Measurements from ENCODE around the gene SNX33. TPM values are rescaled to one million over a fixed set of nuclear protein-coding genes. Genes with fewer than 3 reads are reported as not detected.

The SNX33 gene
- total RNA-seq, 1 donor from 2014 or later: 29.3 TPM

DNA sequence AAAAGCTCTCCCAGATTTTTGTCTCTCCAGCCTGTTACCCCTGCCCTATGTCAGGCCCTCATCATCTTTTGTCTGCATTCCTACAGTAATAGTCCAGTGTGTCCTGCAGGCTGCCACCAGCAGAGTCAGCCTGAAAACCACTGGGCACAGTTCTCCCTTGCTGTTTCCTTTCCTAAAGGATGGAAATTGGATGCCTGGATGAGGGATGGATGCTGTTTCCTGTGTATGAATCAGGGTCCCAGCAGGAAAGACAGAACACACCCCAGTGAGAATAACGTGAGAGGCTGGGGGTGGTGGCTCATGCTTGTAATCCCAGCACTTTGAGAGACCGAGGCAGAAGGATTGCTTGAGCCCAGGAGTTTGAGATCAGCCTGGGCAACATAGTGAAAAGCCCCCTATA lies 3.3 kb upstream of the SNX33 start:
- H3K4me3 Mint-ChIP-seq (ENCODE audit: low read depth): no peak overlapping the region
- H3K27me3 Mint-ChIP-seq: peaks cover 8% of the 10 kb centered on the region
- no peak for TF ChIP-seq CTCF (IDR thresholded peaks at IDR 0.05; ENCODE audit: unreplicated experiment)
- H3K9me3 Mint-ChIP-seq (ENCODE audit: low read depth): no peaks in the 10 kb centered on the region
- H3K4me1 Mint-ChIP-seq (ENCODE audit: low read depth): peaks cover 25% of the 10 kb centered on the region
- no peak for DNase-seq (ENCODE audit: low spot score, unreplicated experiment)
- H3K36me3 Mint-ChIP-seq (ENCODE audit: insufficient read depth): no peaks in the 10 kb centered on the region
- no peak overlapping the region for H3K27ac Mint-ChIP-seq

- Mint-ChIP-seq H3K4me1 (ENCODE audit: low read depth) (peaks cover 39% of the 10 kb centered on the region), H3K27ac (peak overlapping the region; percentile 87), H3K9me3 (ENCODE audit: low read depth) (no peaks in the 10 kb centered on the region), H3K4me3 (ENCODE audit: low read depth) (peak overlapping the region; percentile 90), H3K27me3 (peaks cover 8% of the 10 kb centered on the region), H3K36me3 (ENCODE audit: insufficient read depth) (peaks cover 11% of the 10 kb centered on the region)
- no peak for TF ChIP-seq CTCF (IDR thresholded peaks at IDR 0.05; ENCODE audit: unreplicated experiment)
- no peak for DNase-seq (ENCODE audit: low spot score, unreplicated experiment)
These were observed 1.4 kb upstream of the SNX33 start for GRCh38 chr15:75646112-75646943.

DNA sequence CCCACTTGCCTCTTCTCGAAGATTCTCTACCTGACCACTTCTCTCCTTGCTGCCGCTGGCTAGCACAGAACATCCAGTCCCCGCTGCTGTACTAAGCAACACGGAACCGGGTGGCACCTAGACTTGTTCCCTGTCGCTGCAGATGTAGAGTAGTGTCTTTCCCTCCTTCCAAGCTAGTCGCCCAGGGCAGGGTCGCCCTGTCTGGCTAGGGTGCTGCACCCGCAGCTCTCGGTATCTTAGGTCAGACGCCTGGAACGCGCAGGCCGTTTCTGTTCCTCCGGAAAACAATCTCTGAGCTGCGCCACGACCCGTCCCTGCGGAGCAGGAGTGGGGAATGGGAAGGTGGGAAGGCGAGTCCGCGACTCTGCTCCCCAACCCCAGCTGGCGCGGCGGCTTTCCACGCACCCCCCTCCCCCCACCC lies 758 bp upstream of the SNX33 start:
- Mint-ChIP-seq H3K27me3 (peaks cover 8% of the 10 kb centered on the region), H3K4me3 (ENCODE audit: low read depth) (peak overlapping the region; percentile 90), H3K4me1 (ENCODE audit: low read depth) (peaks cover 42% of the 10 kb centered on the region), H3K27ac (peak overlapping the region; percentile 87), H3K9me3 (ENCODE audit: low read depth) (no peaks in the 10 kb centered on the region), H3K36me3 (ENCODE audit: insufficient read depth) (peaks cover 13% of the 10 kb centered on the region)
- no peak for TF ChIP-seq CTCF (IDR thresholded peaks at IDR 0.05; ENCODE audit: unreplicated experiment)
- no peak for DNase-seq (ENCODE audit: low spot score, unreplicated experiment)

GRCh38 chr15:75648156-75649000 lies 666 bp downstream of the SNX33 start:
- TF ChIP-seq CTCF (IDR thresholded peaks at IDR 0.05; ENCODE audit: unreplicated experiment): no peak
- Mint-ChIP-seq H3K9me3 (ENCODE audit: low read depth) (no peaks in the 10 kb centered on the region), H3K4me1 (ENCODE audit: low read depth) (peaks cover 51% of the 10 kb centered on the region), H3K4me3 (ENCODE audit: low read depth) (peak overlapping the region; percentile 90), H3K36me3 (ENCODE audit: insufficient read depth) (peaks cover 13% of the 10 kb centered on the region), H3K27ac (peak overlapping the region; percentile 98), H3K27me3 (peaks cover 8% of the 10 kb centered on the region)
- DNase-seq (ENCODE audit: low spot score, unreplicated experiment): peak; percentile 62

DNA sequence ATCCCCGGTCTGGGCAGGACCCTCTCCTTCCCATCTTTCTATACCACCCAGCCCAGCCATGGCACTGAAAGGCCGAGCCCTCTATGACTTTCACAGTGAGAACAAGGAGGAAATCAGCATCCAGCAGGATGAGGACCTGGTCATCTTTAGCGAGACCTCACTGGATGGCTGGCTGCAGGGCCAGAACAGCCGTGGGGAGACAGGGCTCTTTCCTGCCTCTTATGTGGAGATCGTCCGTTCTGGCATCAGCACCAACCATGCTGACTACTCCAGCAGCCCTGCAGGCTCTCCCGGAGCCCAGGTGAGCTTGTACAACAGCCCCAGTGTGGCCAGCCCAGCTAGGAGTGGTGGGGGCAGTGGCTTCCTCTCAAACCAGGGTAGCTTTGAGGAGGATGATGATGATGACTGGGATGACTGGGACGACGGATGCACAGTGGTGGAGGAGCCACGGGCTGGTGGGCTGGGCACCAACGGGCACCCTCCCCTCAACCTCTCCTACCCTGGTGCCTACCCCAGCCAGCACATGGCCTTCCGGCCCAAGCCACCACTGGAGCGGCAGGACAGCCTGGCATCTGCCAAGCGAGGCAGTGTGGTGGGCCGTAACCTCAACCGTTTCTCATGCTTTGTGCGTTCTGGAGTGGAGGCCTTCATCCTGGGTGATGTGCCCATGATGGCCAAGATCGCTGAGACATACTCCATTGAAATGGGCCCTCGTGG lies 1.5 kb downstream of the SNX33 start:
- TF ChIP-seq CTCF (IDR thresholded peaks at IDR 0.05; ENCODE audit: unreplicated experiment): no peak
- peaks cover 13% of the 10 kb centered on the region for H3K36me3 Mint-ChIP-seq (ENCODE audit: insufficient read depth)
- peak overlapping the region; percentile 90 for H3K4me3 Mint-ChIP-seq (ENCODE audit: low read depth)
- H3K4me1 Mint-ChIP-seq (ENCODE audit: low read depth): peaks cover 51% of the 10 kb centered on the region
- peak overlapping the region; percentile 60 for H3K27ac Mint-ChIP-seq
- no peak for DNase-seq (ENCODE audit: low spot score, unreplicated experiment)
- H3K9me3 Mint-ChIP-seq (ENCODE audit: low read depth): no peaks in the 10 kb centered on the region
- peaks cover 5% of the 10 kb centered on the region for H3K27me3 Mint-ChIP-seq

Measured in progenitor cell of endocrine pancreas (in vitro differentiated cells).